Measurements from ENCODE around the gene RAB11FIP5. TPM values are rescaled to one million over a fixed set of nuclear protein-coding genes. Genes with fewer than 3 reads are reported as not detected.
A peak's percentile ranks its signal among the peaks of the same experiment; 100 is the strongest.
"Not testable (repeated sequence)": the region's sequence is repeated elsewhere in the genome, so short reads cannot be mapped to it uniquely, and the experiment has no call there.

RAB11FIP5 gene
- total and polyA plus RNA-seq, 3 experiments from 2014 or later, result 2.7 to 10.4 (median 4.3) TPM

GRCh38 chr2:73069041-73069854, 43.5 kb downstream of the RAB11FIP5 start:
- Mint-ChIP-seq H3K4me3 (peak overlapping the region; percentile 86 to 98 (median 93)), H3K9me3 (no peaks in the 10 kb centered on the region), H3K27ac (peak overlapping the region in 7 of 8 donors; percentile 6 to 92 (median 46)), H3K27me3 (peaks cover 0 to 3% of the 10 kb centered on the region in 2 donors), H3K36me3 (peaks cover 0 to 10% (median 0%) of the 10 kb centered on the region in 3 donors), H3K4me1 (peaks cover 33 to 38% (median 35%) of the 10 kb centered on the region in 3 donors)
- H3K9me3 ChIP-seq (ENCODE audit: low read length), result no peaks in the 10 kb centered on the region
- no peaks in the 10 kb centered on the region for H3K27me3 ChIP-seq (ENCODE audit: insufficient read depth, low read length, poor library complexity, severe bottlenecking)
- no peak overlapping the region for H3K4me3 ChIP-seq (ENCODE audit: low read length)
- DNase-seq, result no peak
- CTCF ChIA-PET, result no interaction called here
- H3K27ac ChIP-seq (ENCODE audit: low read depth, low read length), result peak overlapping the region; percentile 85
- H3K36me3 ChIP-seq (ENCODE audit: insufficient read depth, low read length), result no peaks in the 10 kb centered on the region
- peaks cover 12% of the 10 kb centered on the region for H3K4me1 ChIP-seq (ENCODE audit: insufficient read depth, low read length)
- POLR2A ChIA-PET, result no interaction called here

DNA sequence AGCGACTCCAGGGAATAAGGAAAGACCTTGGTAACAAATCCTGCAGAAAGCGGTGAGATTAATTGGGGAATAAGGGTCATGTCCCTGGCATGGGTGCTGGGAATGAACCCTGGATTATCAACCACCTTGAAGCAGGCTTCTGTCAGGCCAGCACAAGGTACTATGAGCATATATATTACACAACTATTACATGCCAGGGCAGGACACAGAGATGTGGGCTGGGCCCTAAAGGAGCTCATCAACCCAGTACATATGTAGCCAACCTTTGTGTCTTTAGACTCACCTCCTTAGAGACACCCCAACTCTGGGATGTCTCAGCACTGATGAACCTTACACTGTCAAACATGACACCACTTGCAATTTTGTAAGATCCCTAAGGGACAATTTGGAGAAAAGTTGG, 44.6 kb downstream of the RAB11FIP5 start:
- H3K4me1 Mint-ChIP-seq, result peaks cover 33 to 38% (median 35%) of the 10 kb centered on the region in 3 donors

GRCh38 chr2:73067043-73067442, 45.7 kb downstream of the RAB11FIP5 start:
- H3K4me1 Mint-ChIP-seq, result peaks cover 29 to 34% (median 31%) of the 10 kb centered on the region in 3 donors
- peaks cover 0 to under 1% of the 10 kb centered on the region in 2 donors for H3K27me3 Mint-ChIP-seq
- Histone ChIP-seq H3K4me1 (ENCODE audit: insufficient read depth, low read length) (peaks cover 9% of the 10 kb centered on the region), H3K36me3 (ENCODE audit: insufficient read depth, low read length) (no peaks in the 10 kb centered on the region), H3K27ac (ENCODE audit: low read depth, low read length) (no peak overlapping the region), H3K4me3 (ENCODE audit: low read length) (no peak overlapping the region), H3K27me3 (ENCODE audit: insufficient read depth, low read length, poor library complexity, severe bottlenecking) (no peaks in the 10 kb centered on the region), H3K9me3 (ENCODE audit: low read length) (no peaks in the 10 kb centered on the region)
- H3K9me3 Mint-ChIP-seq, result no peaks in the 10 kb centered on the region
- peaks cover 0 to 8% (median 0%) of the 10 kb centered on the region in 3 donors for H3K36me3 Mint-ChIP-seq
- CTCF ChIA-PET, result no interaction called here
- peak overlapping the region in 1 of 7 donors; percentile 53 for H3K4me3 Mint-ChIP-seq
- H3K27ac Mint-ChIP-seq, result no peak overlapping the region
- no peak for DNase-seq
- POLR2A ChIA-PET, result no interaction called here

More for the DNA sequence above, 44.6 kb downstream of the RAB11FIP5 start:
- peaks cover 0 to 3% of the 10 kb centered on the region in 2 donors for H3K27me3 Mint-ChIP-seq
- H3K27ac ChIP-seq (ENCODE audit: low read depth, low read length), result no peak overlapping the region
- H3K27ac Mint-ChIP-seq, result no peak overlapping the region
- no peak overlapping the region for H3K4me3 ChIP-seq (ENCODE audit: low read length)
- POLR2A ChIA-PET, result no interaction called here
- no peaks in the 10 kb centered on the region for H3K9me3 ChIP-seq (ENCODE audit: low read length)
- H3K36me3 ChIP-seq (ENCODE audit: insufficient read depth, low read length), result no peaks in the 10 kb centered on the region
- H3K36me3 Mint-ChIP-seq, result peaks cover 0 to 10% (median 0%) of the 10 kb centered on the region in 3 donors
- H3K9me3 Mint-ChIP-seq, result no peaks in the 10 kb centered on the region
- no peak for DNase-seq
- H3K4me1 ChIP-seq (ENCODE audit: insufficient read depth, low read length), result peaks cover 12% of the 10 kb centered on the region
- peak overlapping the region in 2 of 7 donors; percentile 33 to 55 for H3K4me3 Mint-ChIP-seq
- CTCF ChIA-PET, result no interaction called here
- H3K27me3 ChIP-seq (ENCODE audit: insufficient read depth, low read length, poor library complexity, severe bottlenecking), result no peaks in the 10 kb centered on the region

- DNase-seq; H3K9me3 ChIP-seq (ENCODE audit: low read length); H3K36me3 Mint-ChIP-seq; H3K4me3 ChIP-seq (ENCODE audit: low read length); H3K27me3 ChIP-seq (ENCODE audit: insufficient read depth, low read length, poor library complexity, severe bottlenecking); H3K36me3 ChIP-seq (ENCODE audit: insufficient read depth, low read length); H3K27ac ChIP-seq (ENCODE audit: low read depth, low read length); POLR2A ChIA-PET; H3K27ac Mint-ChIP-seq; H3K27me3 Mint-ChIP-seq; H3K4me3 Mint-ChIP-seq; CTCF ChIA-PET; H3K9me3 Mint-ChIP-seq; H3K4me1 ChIP-seq (ENCODE audit: insufficient read depth, low read length): not testable (repeated sequence)
- H3K4me1 Mint-ChIP-seq, result peaks cover 23 to 25% (median 23%) of the 10 kb centered on the region in 3 donors
These were observed 47.7 kb downstream of the RAB11FIP5 start for GRCh38 chr2:73065070-73065469.

DNA sequence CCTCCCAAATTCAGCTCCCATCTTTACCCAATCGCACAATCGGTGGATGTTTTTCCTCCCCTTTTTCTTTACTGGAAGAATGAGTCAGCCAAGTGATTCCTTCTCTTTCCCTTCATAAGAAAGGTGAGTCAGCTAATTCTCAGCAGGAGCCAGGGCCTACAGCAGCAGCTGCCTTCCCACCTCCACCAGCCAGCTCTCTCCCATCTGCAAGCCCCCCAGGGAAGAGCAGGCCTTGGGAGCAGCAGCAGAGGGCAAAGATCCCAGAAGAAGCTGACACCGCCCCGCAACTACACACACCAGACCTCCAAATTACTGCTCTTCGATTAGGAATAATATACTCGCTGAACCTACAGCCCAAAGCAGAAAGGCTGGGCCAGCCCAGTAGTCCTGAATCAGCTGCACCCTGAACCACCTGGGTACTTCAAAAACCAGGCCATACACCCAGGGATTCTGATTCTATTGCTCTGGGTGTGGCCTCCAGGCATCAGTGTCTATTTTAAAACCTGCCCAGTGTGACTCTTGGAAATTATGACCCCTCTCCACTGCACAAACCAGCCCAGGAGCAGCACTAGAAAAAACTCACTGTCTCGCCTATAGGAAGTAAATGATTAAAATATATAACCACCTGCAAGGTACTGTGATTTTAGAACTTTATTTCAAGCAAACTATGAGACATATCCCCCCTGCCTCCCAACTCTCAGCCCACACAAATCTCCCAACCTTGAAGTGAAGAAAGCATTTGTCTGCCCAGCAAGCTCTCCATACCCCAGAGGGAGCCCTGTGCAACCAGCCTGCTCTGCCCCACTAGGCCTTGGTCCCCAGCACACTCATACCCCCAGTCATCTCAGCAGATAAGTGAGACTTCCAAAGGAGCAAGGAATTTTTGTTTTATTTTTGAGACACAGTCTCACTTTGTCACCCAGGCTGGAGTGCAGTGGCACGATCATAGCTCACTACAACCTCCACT, 48.6 kb downstream of the RAB11FIP5 start:
- Histone ChIP-seq H3K27me3 (ENCODE audit: insufficient read depth, low read length, poor library complexity, severe bottlenecking) (no peaks in the 10 kb centered on the region), H3K4me1 (ENCODE audit: insufficient read depth, low read length) (no peaks in the 10 kb centered on the region), H3K9me3 (ENCODE audit: low read length) (no peaks in the 10 kb centered on the region), H3K27ac (ENCODE audit: low read depth, low read length) (peak overlapping the region; percentile 58), H3K36me3 (ENCODE audit: insufficient read depth, low read length) (no peaks in the 10 kb centered on the region), H3K4me3 (ENCODE audit: low read length) (no peak overlapping the region)
- ChIA-PET POLR2A (no interaction called here), CTCF (no interaction called here)
- Mint-ChIP-seq H3K27me3 (no peaks in the 10 kb centered on the region), H3K4me3 (peak overlapping the region in 1 of 7 donors; percentile 40), H3K9me3 (no peaks in the 10 kb centered on the region), H3K27ac (peak overlapping the region in 5 of 8 donors; percentile 1 to 89 (median 47)), H3K4me1 (peaks cover 14 to 16% (median 15%) of the 10 kb centered on the region in 3 donors), H3K36me3 (no peaks in the 10 kb centered on the region)
- no peak for DNase-seq

DNA sequence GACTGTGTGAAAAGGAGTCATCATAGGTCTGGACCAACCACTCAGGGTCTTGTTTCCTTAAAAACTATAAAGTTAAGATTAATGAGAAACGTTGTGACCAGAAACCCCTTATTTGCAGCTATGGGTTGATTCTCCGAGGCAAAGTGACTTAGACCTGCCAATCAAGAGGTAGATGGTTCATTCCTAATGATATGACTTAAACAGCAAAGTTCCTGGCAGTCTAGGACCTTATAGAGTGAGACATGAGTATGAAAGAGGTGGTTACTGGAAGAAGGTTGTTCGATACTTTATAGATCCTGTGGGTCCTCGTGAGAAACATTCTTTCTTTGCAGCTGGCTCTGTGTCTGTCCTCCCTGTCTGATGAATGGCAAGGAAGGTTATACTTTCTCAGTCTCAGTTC, 49.3 kb downstream of the RAB11FIP5 start:
- H3K4me1 Mint-ChIP-seq, result peaks cover 9 to 11% (median 10%) of the 10 kb centered on the region in 3 donors
- no peak overlapping the region for H3K4me3 ChIP-seq (ENCODE audit: low read length)
- no peak for DNase-seq
- H3K9me3 Mint-ChIP-seq, result no peaks in the 10 kb centered on the region
- H3K27ac ChIP-seq (ENCODE audit: low read depth, low read length), result peak overlapping the region; percentile 12
- no peak overlapping the region for H3K4me3 Mint-ChIP-seq
- H3K36me3 Mint-ChIP-seq, result peaks cover 0 to 1% (median 0%) of the 10 kb centered on the region in 3 donors
- H3K27me3 Mint-ChIP-seq, result no peaks in the 10 kb centered on the region
- no peak overlapping the region for H3K27ac Mint-ChIP-seq
- no peaks in the 10 kb centered on the region for H3K36me3 ChIP-seq (ENCODE audit: insufficient read depth, low read length)
- no peaks in the 10 kb centered on the region for H3K9me3 ChIP-seq (ENCODE audit: low read length)
- ChIA-PET CTCF (no interaction called here), POLR2A (no interaction called here)
- no peaks in the 10 kb centered on the region for H3K27me3 ChIP-seq (ENCODE audit: insufficient read depth, low read length, poor library complexity, severe bottlenecking)
- no peaks in the 10 kb centered on the region for H3K4me1 ChIP-seq (ENCODE audit: insufficient read depth, low read length)

DNA sequence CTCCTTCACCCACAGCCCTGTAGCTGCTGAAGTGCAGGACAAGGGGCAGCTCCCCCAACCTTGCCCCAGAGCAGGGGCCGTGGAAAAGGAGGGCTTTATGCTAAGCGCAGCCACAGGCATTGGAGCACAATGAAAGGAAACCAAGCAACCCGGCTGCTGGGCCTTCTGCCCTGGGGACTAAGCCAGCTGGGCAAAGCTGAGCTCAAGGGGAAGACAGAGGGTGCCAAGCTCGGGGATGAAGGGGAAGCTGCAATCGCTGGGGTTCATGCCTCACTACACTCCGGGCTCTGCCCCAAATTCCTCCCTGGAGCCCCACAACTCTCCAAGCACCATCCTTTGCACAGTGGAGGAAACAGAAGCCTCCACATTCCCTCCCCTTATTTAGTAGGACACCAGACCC, 53.6 kb downstream of the RAB11FIP5 start:
- H3K36me3 ChIP-seq (ENCODE audit: insufficient read depth, low read length), result peaks cover 4% of the 10 kb centered on the region
- Mint-ChIP-seq H3K27ac (no peak overlapping the region), H3K9me3 (peaks cover 0 to 12% (median 4%) of the 10 kb centered on the region in 5 donors), H3K4me3 (no peak overlapping the region), H3K36me3 (peaks cover 11 to 23% (median 23%) of the 10 kb centered on the region in 3 donors), H3K27me3 (no peaks in the 10 kb centered on the region), H3K4me1 (peaks cover 0 to 1% (median 0%) of the 10 kb centered on the region in 3 donors)
- no peak overlapping the region for H3K4me3 ChIP-seq (ENCODE audit: low read length)
- H3K4me1 ChIP-seq (ENCODE audit: insufficient read depth, low read length), result no peaks in the 10 kb centered on the region
- CTCF ChIA-PET, result no interaction called here
- H3K27me3 ChIP-seq (ENCODE audit: insufficient read depth, low read length, poor library complexity, severe bottlenecking), result no peaks in the 10 kb centered on the region
- no peak overlapping the region for H3K27ac ChIP-seq (ENCODE audit: low read depth, low read length)
- DNase-seq, result no peak
- POLR2A ChIA-PET, result no interaction called here
- peaks cover 8% of the 10 kb centered on the region for H3K9me3 ChIP-seq (ENCODE audit: low read length)

DNA sequence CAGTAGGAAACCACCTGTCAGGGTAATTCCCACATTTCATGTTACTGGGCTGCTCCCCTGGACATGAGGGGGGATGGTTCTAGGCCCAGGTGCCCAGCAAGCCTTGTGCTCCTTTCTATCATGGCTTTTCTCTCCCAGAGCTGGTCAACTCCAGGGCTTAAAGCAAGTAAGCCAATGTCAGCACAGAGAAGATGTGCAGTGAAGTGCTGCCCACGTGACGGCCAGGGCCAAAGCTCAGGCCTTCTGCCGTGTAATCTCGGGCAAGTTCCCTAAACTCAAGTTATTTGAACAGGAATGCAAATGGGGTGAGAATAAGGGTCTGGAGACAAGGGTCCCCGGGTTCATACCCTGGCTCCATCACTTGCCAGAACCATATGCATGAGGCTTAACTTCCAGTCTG, 57.8 kb downstream of the RAB11FIP5 start:
- H3K27me3 Mint-ChIP-seq, result no peaks in the 10 kb centered on the region
- CTCF ChIA-PET, result no interaction called here

More for the DNA sequence above, 57.8 kb downstream of the RAB11FIP5 start:
- Mint-ChIP-seq H3K4me1 (no peaks in the 10 kb centered on the region), H3K4me3 (no peak overlapping the region), H3K9me3 (peaks cover 0 to 12% (median 4%) of the 10 kb centered on the region in 5 donors), H3K36me3 (peaks cover 13 to 27% (median 23%) of the 10 kb centered on the region in 3 donors), H3K27ac (no peak overlapping the region)
- Histone ChIP-seq H3K27me3 (ENCODE audit: insufficient read depth, low read length, poor library complexity, severe bottlenecking) (no peaks in the 10 kb centered on the region), H3K36me3 (ENCODE audit: insufficient read depth, low read length) (peaks cover 4% of the 10 kb centered on the region), H3K4me3 (ENCODE audit: low read length) (no peak overlapping the region), H3K9me3 (ENCODE audit: low read length) (peaks cover 8% of the 10 kb centered on the region), H3K27ac (ENCODE audit: low read depth, low read length) (no peak overlapping the region), H3K4me1 (ENCODE audit: insufficient read depth, low read length) (no peaks in the 10 kb centered on the region)
- DNase-seq, result no peak
- POLR2A ChIA-PET, result no interaction called here
